Hematopoietic multipotent progenitor cell (in vitro differentiated cells): ENCODE measurements around the gene HAPLN3. TPM values are rescaled to one million over a fixed set of nuclear protein-coding genes. Genes with fewer than 3 reads are reported as not detected.

Source experiments
- DNase-seq, 3 donors: peaks; one replicate each; pipeline ENCODE4 v3.0.0-alpha.2; 2011 to 2015; ENCODE audit warnings: low read depth in 2 of 3, low spot score in 2 of 3
- total RNA-seq: library from RNA; depleted of rRNA; stranded (reverse); fragments of >200 nt; gene quantifications from one replicate; pipeline ENCODE4 v1.2.3, GENCODE V29; 2012

Gene HAPLN3
- total RNA-seq, 1 donor: 15.1 TPM

- no peak for DNase-seq
These were observed 61.6 kb downstream of the HAPLN3 start for GRCh38 chr15:88833731-88834100.

DNA sequence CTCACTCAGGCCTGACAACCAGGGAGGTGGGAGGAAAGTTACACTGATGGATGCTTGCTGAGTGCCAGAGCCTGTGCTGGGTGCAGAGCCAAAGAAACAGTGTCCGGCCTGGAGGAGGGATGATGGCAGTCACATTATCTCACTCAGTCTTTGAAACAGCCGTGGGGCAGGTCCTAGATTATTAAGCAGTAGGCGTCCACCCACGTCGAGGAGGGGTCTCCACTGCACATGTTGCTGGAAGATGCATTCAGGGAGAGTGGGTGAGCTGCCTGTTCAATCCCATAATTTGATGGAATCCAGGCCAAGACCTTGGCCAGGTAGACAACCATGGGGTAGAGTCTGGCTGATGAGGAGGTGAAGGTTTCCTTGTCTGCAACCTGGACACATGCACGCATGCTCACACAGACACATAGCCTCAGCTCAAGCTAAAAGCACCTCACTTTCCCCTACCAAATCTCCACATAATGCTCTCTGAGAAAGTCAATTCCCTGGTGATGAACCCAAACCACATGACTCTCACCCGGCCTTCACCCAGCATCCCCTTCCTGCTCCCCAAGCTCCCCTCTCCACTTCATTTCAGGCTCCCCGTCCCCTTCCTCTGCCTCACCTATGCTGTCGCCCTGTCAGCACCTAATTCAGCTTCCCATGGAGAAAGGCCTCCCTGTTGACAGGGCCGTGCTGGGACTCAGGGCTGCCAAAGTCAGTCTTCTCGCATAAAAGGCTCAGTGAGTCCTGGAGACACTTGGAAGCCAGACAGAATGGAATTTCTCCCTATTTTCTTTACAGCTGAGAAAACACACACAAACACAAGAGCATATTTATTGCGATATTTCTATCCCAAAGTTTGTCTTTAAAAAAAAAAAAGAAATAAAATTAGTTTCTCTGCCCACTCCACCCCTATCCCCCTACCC is 62.3 kb downstream of the HAPLN3 start:
- no peak for DNase-seq

DNA sequence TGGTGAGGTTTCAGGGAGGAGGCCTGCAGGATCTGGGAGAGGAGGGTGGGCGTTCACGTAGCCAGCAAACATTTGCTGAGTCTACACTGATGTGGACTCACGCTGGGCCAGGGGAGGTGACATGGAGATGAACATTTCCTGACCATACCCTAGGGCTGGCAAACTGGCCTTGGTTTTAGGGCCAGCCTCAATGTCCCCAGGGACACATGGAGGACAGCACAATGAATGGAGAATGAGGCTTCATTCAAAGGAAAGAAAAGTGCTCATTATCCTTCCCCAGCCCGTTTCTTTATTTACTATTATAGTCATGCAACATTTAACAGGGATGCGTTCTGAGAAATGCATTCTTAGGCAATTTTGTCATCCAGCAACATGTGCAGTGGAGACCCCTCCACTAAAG is 65.3 kb downstream of the HAPLN3 start:
- no peak for DNase-seq

- no peak for DNase-seq
These were observed 66.6 kb downstream of the HAPLN3 start for GRCh38 chr15:88828791-88829190.

Other genes with a start within 250 kb of the HAPLN3 start
- not detected for gene ACAN, start 92.1 kb downstream of the HAPLN3 start, total RNA-seq
- gene MFGE8, start 17.8 kb upstream of the HAPLN3 start, total RNA-seq: 46.3 TPM
- gene ABHD2, start 192.9 kb upstream of the HAPLN3 start, total RNA-seq: 168 TPM